Endothelial cell of umbilical vein (primary cell): ENCODE data around the gene PRSS33.

Experiments
- EZH2 ChIP-seq: IDR thresholded peaks from 2 replicates; pipeline ENCODE4 v1.6.1; 2012; ENCODE audit warnings: borderline replicate concordance, low read depth, mild to moderate bottlenecking, moderate library complexity, low read length, inconsistent platforms; ENCODE audit not compliant: severe bottlenecking
- FOS ChIP-seq: IDR thresholded peaks from 2 replicates; pipeline ENCODE4 v1.6.1; 2011; ENCODE audit warnings: mild to moderate bottlenecking, low read length, moderate library complexity, borderline replicate concordance; ENCODE audit not compliant: insufficient read depth
- GATA2 ChIP-seq: IDR thresholded peaks from 2 replicates; pipeline ENCODE4 v1.7.0; 2011; ENCODE audit warnings: low read depth, mild to moderate bottlenecking, moderate library complexity, mixed read lengths, low read length; ENCODE audit not compliant: insufficient read length, insufficient read depth
- MYC ChIP-seq: IDR thresholded peaks from one replicate; pipeline ENCODE4 v1.6.1; 2011; ENCODE audit warnings: mild to moderate bottlenecking, low read depth, low read length
- POLR2A ChIP-seq: IDR thresholded peaks from 2 replicates; pipeline ENCODE4 v1.6.1; 2012; ENCODE audit warnings: low read depth, mild to moderate bottlenecking, control low read depth, low read length
- POLR2AphosphoS5 ChIP-seq: IDR thresholded peaks from 2 replicates; pipeline ENCODE4 v1.6.1; 2012; ENCODE audit warnings: low read depth, mild to moderate bottlenecking, control low read depth, low read length, moderate library complexity; ENCODE audit not compliant: insufficient read depth
- TF ChIP-seq, protein P1 (sequence below), 2 donors: IDR thresholded peaks; 1 replicate in 1 of 2; 2 replicates in 1 of 2; pipeline ENCODE4 v1.5.1; 2011; ENCODE audit warnings: low read length in 2 of 2, mild to moderate bottlenecking in 2 of 2, moderate library complexity in 2 of 2, control low read depth in 1 of 2, inconsistent platforms in 1 of 2, low read depth in 1 of 2; ENCODE audit not compliant: insufficient read depth in 1 of 2; ENCODE audit errors: extremely low read depth in 1 of 2
- TF ChIP-seq, protein P2 (sequence below): IDR thresholded peaks from 2 replicates; pipeline ENCODE4 v1.6.1; 2011; ENCODE audit not compliant: insufficient read depth, insufficient read length

DNA sequence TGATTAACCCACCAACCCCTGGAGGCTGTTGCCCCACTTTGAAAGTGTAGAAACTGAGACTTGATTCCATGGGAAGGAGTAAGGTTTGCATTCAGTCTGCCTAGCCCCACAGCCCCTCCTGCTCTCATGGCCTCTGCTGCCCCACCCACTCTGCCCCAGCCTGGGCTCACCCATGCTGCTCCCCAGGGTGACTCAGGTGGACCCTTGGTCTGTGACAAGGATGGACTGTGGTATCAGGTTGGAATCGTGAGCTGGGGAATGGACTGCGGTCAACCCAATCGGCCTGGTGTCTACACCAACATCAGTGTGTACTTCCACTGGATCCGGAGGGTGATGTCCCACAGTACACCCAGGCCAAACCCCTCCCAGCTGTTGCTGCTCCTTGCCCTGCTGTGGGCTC lies 17.4 kb upstream of the PRSS33 start:
- TF ChIP-seq, protein P1, sequence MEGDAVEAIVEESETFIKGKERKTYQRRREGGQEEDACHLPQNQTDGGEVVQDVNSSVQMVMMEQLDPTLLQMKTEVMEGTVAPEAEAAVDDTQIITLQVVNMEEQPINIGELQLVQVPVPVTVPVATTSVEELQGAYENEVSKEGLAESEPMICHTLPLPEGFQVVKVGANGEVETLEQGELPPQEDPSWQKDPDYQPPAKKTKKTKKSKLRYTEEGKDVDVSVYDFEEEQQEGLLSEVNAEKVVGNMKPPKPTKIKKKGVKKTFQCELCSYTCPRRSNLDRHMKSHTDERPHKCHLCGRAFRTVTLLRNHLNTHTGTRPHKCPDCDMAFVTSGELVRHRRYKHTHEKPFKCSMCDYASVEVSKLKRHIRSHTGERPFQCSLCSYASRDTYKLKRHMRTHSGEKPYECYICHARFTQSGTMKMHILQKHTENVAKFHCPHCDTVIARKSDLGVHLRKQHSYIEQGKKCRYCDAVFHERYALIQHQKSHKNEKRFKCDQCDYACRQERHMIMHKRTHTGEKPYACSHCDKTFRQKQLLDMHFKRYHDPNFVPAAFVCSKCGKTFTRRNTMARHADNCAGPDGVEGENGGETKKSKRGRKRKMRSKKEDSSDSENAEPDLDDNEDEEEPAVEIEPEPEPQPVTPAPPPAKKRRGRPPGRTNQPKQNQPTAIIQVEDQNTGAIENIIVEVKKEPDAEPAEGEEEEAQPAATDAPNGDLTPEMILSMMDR (IDR thresholded peaks at IDR 0.05; ENCODE audit: extremely low read depth in 1 of 2, insufficient read depth in 1 of 2, low read depth in 1 of 2, low read length in 2 of 2), result no peak
- TF ChIP-seq POLR2A (no peak), EZH2 (no peak), POLR2AphosphoS5 (no peak), FOS (no peak), GATA2 (no peak), MYC (no peak)
- TF ChIP-seq, protein P2, sequence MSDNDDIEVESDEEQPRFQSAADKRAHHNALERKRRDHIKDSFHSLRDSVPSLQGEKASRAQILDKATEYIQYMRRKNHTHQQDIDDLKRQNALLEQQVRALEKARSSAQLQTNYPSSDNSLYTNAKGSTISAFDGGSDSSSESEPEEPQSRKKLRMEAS, result no peak
